ENCODE data around the gene COX7B2.

Gene COX7B2

DNA sequence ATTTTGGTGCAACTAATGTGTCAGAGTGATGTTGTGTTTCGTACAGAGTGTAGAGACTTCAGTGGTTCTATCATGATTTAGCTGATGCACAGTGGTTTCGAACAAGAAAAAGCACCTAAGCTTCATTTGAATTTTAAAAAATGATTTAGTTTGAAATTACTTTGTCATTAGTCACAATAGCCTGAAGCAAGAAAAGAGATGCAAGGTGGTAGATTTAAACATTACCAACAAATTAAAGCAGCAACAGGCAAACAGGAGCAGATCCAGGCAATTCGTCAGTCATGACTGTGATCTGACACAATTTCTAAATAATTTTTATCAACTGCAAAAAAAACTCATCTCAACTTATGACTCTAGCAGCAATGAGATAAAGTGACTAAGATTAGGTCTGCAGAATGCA lies 24.6 kb upstream of the COX7B2 start:
- Mint-ChIP-seq H3K27ac (no peak overlapping the region), H3K4me3 (no peak overlapping the region), H3K27me3 (peaks cover 0 to 6% of the 10 kb centered on the region in 2 donors), H3K36me3 (ENCODE audit: insufficient read depth) (no peaks in the 10 kb centered on the region), H3K4me1 (ENCODE audit: low read depth in 2 of 2) (no peaks in the 10 kb centered on the region), H3K9me3 (no peaks in the 10 kb centered on the region)
- DNase-seq (no peak), ATAC-seq (replicated peaks) (no peak)

DNA sequence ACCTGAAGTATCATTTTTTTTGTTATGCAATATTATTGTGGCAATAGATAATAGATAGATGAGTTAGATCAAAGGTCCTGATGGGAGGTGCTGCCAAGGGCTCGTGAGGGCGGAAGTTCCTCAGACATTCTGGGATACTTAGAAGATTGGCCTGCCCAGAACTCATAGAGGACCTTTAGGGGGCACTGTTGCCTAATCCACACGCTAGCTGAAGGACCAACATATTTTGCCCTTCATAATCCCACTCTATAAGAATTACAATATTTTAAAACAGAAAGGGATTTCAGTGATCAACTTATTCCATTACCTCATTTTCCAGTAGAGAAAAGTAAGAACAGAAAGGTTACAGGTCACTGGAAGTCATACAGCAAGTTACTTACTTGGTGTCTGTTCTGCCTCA lies 22.9 kb upstream of the COX7B2 start:
- H3K9me3 Mint-ChIP-seq = no peaks in the 10 kb centered on the region
- DNase-seq (no peak), ATAC-seq (replicated peaks) (peak; percentile 54)
- no peaks in the 10 kb centered on the region for H3K36me3 Mint-ChIP-seq (ENCODE audit: insufficient read depth)
- no peaks in the 10 kb centered on the region for H3K4me1 Mint-ChIP-seq (ENCODE audit: low read depth in 2 of 2)
- no peak overlapping the region for H3K27ac Mint-ChIP-seq
- no peak overlapping the region for H3K4me3 Mint-ChIP-seq
- peaks cover 0 to 13% of the 10 kb centered on the region in 2 donors for H3K27me3 Mint-ChIP-seq

DNA sequence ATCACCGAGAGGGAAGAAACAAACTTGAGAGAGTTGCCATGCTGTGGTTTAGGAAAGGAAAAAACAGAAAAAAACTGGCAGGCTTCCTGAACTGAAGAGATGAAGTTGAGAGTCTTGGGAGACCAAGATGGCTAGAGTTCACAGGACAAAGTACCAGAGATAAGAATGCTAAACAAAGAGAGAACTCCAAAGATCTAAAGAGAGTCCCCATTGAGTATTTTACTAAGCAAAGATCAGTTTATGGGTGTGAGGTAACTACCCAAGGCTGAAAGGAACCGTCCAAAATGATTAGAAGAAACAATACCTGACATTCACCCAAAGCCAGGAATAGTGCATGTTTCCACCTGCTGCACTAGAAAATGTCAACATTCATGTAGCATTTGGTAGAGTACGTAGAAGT lies 21.8 kb upstream of the COX7B2 start:
- Mint-ChIP-seq H3K27me3 (peaks cover 0 to 19% of the 10 kb centered on the region in 2 donors), H3K9me3 (no peaks in the 10 kb centered on the region), H3K27ac (no peak overlapping the region), H3K36me3 (ENCODE audit: insufficient read depth) (no peaks in the 10 kb centered on the region), H3K4me3 (no peak overlapping the region), H3K4me1 (ENCODE audit: low read depth in 2 of 2) (no peaks in the 10 kb centered on the region)
- DNase-seq (no peak), ATAC-seq (replicated peaks) (no peak)

DNA sequence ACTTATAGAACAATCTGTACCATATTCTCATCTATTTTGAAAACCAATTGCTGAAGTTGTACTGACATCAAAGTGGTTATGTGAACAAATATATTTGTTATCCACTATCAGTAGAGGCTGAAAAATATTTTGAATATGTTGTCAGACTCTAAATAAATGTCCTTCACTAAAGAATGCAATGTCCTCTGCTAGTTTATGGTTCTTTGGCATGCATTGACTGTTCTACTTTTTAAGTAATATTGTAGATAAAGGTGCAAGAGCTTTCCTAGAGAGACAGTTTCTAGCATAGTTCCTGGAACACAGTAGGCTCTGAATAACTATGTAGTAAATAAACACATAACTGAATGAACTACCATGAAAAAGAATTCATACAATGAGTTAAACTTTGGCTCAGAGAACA lies 18.2 kb upstream of the COX7B2 start:
- DNase-seq (no peak), ATAC-seq (replicated peaks) (no peak)
- Mint-ChIP-seq H3K4me1 (ENCODE audit: low read depth in 2 of 2) (no peaks in the 10 kb centered on the region), H3K36me3 (ENCODE audit: insufficient read depth) (no peaks in the 10 kb centered on the region), H3K9me3 (no peaks in the 10 kb centered on the region), H3K4me3 (no peak overlapping the region), H3K27me3 (peaks cover 0 to 15% of the 10 kb centered on the region in 2 donors), H3K27ac (no peak overlapping the region)

DNA sequence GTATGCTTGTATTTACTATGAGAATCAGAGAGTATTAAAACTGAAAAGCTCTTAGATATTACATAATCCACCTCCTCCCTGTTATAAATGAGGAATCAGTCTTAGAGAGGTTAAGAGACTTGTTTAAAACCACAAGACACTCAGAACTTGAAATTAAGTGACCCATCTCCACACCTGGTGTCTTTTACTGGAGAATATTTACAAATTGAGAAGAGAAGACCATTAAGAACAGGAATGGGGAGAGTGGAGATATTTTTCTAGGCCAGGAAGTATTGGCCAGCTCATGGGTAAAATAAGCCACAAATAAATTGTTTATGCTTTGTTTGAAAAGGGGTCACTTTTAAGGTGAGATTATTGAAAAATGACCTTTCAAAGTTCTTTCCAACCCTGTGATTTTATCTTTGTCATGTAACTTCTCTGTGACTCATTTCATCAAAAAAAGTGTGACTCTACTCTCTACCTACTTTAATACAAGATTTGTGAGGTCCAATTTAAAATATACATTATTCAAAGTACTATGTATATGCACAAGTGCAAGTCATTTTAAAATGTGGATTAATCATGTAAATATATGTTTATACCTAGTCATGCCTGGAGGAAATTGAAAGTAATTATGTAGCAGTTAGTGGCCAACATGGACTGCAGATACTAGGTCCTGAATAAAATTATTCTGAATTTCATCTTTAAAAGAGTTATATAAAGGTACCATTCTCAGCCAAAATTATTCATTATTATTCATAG lies 15.9 kb upstream of the COX7B2 start:
- Mint-ChIP-seq H3K27me3 (peaks cover 0 to 15% of the 10 kb centered on the region in 2 donors), H3K4me1 (ENCODE audit: low read depth in 2 of 2) (no peaks in the 10 kb centered on the region), H3K27ac (no peak overlapping the region), H3K9me3 (no peaks in the 10 kb centered on the region), H3K36me3 (ENCODE audit: insufficient read depth) (no peaks in the 10 kb centered on the region), H3K4me3 (no peak overlapping the region)
- ATAC-seq (replicated peaks) (no peak), DNase-seq (no peak)

DNA sequence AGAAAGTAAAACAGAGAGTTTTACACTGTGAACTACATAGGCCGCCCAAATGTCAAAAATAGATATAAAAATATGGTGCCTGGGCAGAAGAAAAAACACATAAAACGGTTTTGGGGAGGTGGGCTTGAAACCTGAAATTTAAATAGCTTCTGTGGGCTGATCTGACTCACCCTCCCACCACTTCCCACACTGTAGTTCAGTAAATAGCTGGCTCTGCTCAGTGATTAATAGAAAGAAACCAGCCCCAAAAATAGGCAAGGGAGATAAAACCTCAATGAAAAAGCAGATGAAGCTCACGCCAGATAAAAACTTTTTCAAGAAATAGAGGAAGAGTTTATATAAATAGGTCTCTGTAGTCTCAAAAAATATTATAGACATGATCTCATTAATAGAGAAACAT lies 13.2 kb upstream of the COX7B2 start:
- ATAC-seq (replicated peaks) (no peak), DNase-seq (no peak)
- no peaks in the 10 kb centered on the region for H3K9me3 Mint-ChIP-seq
- H3K27me3 Mint-ChIP-seq = peaks cover 0 to 12% of the 10 kb centered on the region in 2 donors
- no peaks in the 10 kb centered on the region for H3K4me1 Mint-ChIP-seq (ENCODE audit: low read depth in 2 of 2)
- no peak overlapping the region for H3K27ac Mint-ChIP-seq
- no peak overlapping the region for H3K4me3 Mint-ChIP-seq
- no peaks in the 10 kb centered on the region for H3K36me3 Mint-ChIP-seq (ENCODE audit: insufficient read depth)

DNA sequence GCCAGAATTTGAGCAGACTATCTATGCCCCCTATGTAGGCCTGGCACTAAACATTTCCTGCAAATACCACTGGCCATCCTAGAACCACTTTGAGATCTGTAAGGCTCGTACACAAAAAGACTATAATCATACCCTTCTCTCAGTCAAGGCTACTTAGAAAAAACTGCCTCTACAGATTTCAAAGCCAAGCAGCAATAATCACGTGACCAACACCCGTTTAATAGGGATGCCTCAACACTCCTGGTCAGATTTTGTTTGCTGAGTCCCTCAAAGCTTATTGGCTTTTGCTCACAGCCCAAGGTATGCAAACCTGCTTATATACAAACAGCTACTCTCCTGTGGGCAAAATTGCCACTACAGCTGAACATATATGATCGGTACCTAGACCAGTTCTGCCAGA lies 897 bp downstream of the COX7B2 start:
- Mint-ChIP-seq H3K9me3 (no peaks in the 10 kb centered on the region), H3K27ac (no peak overlapping the region), H3K27me3 (no peaks in the 10 kb centered on the region), H3K4me1 (ENCODE audit: low read depth in 2 of 2) (no peaks in the 10 kb centered on the region), H3K36me3 (ENCODE audit: insufficient read depth) (no peaks in the 10 kb centered on the region), H3K4me3 (no peak overlapping the region)
- DNase-seq (no peak), ATAC-seq (replicated peaks) (no peak)

DNA sequence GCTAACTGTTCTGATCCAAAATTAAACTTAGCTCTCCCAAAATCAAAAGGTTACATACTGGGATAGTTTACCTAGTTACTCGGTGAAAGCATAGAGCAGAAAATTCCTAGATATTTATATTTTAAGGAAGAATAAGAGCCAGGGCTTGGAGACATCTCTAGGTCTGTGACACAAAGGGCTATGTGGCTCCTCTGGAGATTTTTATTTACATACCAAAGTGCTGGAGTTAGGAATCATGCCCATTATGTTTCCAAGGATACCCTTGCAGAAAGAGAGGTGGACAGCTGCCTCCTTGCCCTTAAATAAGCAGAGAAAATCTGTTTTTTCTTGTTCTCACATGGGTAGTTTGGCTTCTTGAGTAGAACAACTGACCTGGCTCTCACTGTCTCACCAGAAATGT lies 9.0 kb downstream of the COX7B2 start:
- no peak overlapping the region for H3K4me3 Mint-ChIP-seq
- H3K27ac Mint-ChIP-seq = no peak overlapping the region
- no peaks in the 10 kb centered on the region for H3K4me1 Mint-ChIP-seq (ENCODE audit: low read depth in 2 of 2)
- DNase-seq (no peak), ATAC-seq (replicated peaks) (no peak)
- H3K27me3 Mint-ChIP-seq = no peaks in the 10 kb centered on the region
- H3K36me3 Mint-ChIP-seq (ENCODE audit: insufficient read depth) = no peaks in the 10 kb centered on the region
- no peaks in the 10 kb centered on the region for H3K9me3 Mint-ChIP-seq

DNA sequence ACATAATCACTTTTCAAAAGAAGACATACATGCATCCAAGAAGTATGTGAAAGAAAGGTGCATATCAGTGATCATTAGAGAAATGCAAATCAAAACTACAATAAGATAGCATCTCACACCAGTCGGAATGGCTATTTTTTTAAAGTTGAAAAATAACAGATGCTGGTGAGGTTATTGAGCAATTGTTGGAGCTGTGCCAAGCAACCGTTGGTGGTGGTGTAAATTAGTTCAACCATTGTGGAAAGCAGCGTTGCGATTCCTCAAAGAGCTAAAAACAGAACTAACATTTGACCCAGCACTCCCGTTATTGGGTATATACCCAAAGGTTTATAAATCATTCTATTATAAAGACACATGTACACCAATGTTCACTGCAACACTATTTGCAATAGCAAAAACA lies 14.2 kb downstream of the COX7B2 start:
- DNase-seq (no peak), ATAC-seq (replicated peaks) (no peak)
- Mint-ChIP-seq H3K4me3 (no peak overlapping the region), H3K27me3 (peaks cover 0 to 9% of the 10 kb centered on the region in 2 donors), H3K4me1 (ENCODE audit: low read depth in 2 of 2) (no peaks in the 10 kb centered on the region), H3K36me3 (ENCODE audit: insufficient read depth) (no peaks in the 10 kb centered on the region), H3K9me3 (no peaks in the 10 kb centered on the region), H3K27ac (no peak overlapping the region)

DNA sequence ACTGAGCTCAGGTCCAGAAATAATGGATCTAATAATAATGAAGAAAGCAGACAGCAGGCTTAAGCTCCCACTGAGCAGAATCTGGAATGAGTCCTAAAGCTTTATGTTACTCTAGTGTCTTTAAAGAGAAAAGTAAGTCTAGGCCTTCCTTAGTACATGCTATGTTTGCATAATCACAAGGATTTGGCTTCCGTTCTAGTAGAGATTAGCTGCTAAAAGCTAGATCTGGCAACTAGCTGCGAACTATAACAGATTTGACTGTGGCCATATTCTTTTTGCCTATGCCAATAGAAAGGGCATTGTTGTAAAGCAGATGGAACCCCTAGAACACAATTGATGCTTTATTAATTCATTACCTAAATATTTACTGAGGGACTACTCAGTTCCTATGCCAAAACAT lies 19.0 kb downstream of the COX7B2 start:
- H3K4me1 Mint-ChIP-seq (ENCODE audit: low read depth in 2 of 2) = no peaks in the 10 kb centered on the region
- no peak overlapping the region for H3K4me3 Mint-ChIP-seq
- H3K36me3 Mint-ChIP-seq (ENCODE audit: insufficient read depth) = no peaks in the 10 kb centered on the region
- H3K9me3 Mint-ChIP-seq = no peaks in the 10 kb centered on the region
- DNase-seq (no peak), ATAC-seq (replicated peaks) (no peak)
- no peak overlapping the region for H3K27ac Mint-ChIP-seq
- H3K27me3 Mint-ChIP-seq = peaks cover 0 to 27% of the 10 kb centered on the region in 2 donors

DNA sequence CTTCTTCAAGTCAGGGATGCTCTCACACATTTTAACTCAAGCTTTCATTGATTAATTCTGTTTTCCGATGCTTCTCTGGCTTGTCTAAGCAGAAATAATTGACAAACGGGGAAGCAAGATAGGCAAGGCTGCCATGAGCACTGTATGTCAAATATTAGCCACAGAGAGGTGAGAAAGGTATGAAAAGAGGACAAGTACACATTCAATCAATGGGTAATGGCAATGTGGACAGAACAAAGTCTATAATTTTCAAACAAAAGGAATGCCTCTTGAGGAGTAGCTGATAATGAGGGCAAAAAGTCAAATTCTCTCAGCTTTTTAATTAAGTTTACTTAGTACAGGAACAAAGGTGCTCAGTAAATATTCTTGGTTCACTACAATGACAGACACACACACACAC lies 19.6 kb downstream of the COX7B2 start:
- no peaks in the 10 kb centered on the region for H3K4me1 Mint-ChIP-seq (ENCODE audit: low read depth in 2 of 2)
- H3K36me3 Mint-ChIP-seq (ENCODE audit: insufficient read depth) = no peaks in the 10 kb centered on the region
- no peaks in the 10 kb centered on the region for H3K9me3 Mint-ChIP-seq
- H3K27me3 Mint-ChIP-seq = peaks cover 0 to 27% of the 10 kb centered on the region in 2 donors
- no peak overlapping the region for H3K27ac Mint-ChIP-seq
- DNase-seq (no peak), ATAC-seq (replicated peaks) (no peak)
- H3K4me3 Mint-ChIP-seq = no peak overlapping the region

DNA sequence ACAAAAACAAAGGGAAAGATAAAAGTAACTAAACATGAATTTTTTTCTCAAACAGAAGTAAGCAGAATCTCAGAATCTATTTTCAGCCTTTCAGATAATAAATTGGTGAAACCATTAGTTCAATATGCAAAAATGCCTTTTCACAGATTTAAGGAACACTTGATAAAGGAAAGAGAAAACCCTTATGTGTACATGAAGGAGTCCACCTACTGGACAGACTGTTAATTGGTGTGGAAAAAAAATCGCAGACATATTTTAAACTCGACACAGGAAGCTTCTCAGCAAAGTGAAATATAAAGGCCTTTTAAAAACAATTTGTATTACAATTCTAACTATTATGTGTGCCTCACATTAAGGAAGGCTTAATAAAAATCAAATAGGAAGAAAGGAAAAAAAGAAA lies 22.3 kb downstream of the COX7B2 start:
- no peaks in the 10 kb centered on the region for H3K9me3 Mint-ChIP-seq
- no peaks in the 10 kb centered on the region for H3K36me3 Mint-ChIP-seq (ENCODE audit: insufficient read depth)
- ATAC-seq (replicated peaks) (no peak), DNase-seq (no peak)
- peaks cover 0 to 27% of the 10 kb centered on the region in 2 donors for H3K27me3 Mint-ChIP-seq
- no peak overlapping the region for H3K4me3 Mint-ChIP-seq
- H3K27ac Mint-ChIP-seq = no peak overlapping the region
- H3K4me1 Mint-ChIP-seq (ENCODE audit: low read depth in 2 of 2) = no peaks in the 10 kb centered on the region

DNA sequence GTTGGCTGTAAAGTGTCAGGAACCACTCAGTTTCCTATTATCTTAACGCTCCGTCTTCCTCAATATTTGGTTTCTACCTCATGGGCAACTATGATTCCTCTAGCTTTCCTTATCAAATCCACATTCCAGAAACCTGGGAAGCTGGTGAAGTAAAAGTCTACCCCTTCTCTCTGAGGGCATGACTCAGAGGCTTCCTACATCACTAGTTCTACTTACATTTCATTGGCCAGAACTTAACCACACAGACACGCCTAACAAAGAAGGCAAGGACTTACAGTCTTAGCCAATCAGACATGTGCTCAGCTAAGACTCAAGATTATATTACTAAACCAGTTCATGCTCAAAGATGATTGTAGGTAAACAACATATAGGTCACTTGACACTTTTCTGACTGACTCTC lies 30.4 kb downstream of the COX7B2 start:
- Mint-ChIP-seq H3K36me3 (ENCODE audit: insufficient read depth) (no peaks in the 10 kb centered on the region), H3K27me3 (peaks cover 6 to 7% of the 10 kb centered on the region in 2 donors), H3K9me3 (no peaks in the 10 kb centered on the region), H3K4me1 (ENCODE audit: low read depth in 2 of 2) (no peaks in the 10 kb centered on the region), H3K27ac (no peak overlapping the region), H3K4me3 (no peak overlapping the region)
- ATAC-seq (replicated peaks) (no peak), DNase-seq (no peak)

DNA sequence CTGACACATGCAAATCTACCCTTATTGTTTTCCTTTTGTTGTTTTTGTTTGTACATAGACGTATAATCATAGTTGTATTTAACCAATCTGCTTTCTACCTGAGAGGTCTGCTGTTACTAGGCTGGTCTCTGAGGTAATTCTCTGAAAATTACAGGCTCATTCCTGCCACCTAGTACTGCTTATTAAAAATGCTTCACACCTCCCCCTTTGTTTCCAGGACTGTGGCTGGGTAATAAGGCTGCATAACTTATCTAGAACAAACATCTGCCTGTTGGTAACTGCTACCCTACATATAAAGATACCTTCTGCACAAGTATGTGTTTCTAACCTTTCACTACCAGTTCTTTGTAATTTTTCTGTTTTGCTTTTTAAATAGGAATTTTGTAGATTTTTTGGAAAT lies 34.2 kb downstream of the COX7B2 start:
- Mint-ChIP-seq H3K27ac (no peak overlapping the region), H3K4me3 (no peak overlapping the region), H3K36me3 (ENCODE audit: insufficient read depth) (no peaks in the 10 kb centered on the region), H3K27me3 (peaks cover 14 to 18% of the 10 kb centered on the region in 2 donors), H3K4me1 (ENCODE audit: low read depth in 2 of 2) (no peaks in the 10 kb centered on the region), H3K9me3 (no peaks in the 10 kb centered on the region)
- DNase-seq (no peak), ATAC-seq (replicated peaks) (no peak)

DNA sequence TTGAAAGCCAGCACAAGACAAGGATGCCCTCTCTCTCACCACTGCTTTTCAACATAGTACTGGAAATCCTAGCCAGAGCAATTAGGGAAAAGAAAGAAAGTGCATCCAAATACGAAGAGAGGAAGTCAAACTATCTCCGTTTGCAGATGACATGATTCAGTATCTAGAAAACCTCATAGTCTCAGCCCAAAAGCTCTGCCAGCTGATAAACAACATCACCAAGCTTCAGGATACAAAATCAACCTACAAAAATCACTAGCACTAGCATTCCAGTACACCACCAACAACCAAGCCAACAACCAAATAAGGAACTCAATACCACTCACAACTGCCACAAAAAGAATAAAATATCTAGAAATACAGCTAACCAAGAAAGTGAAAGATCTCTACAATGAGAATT lies 38.6 kb downstream of the COX7B2 start:
- no peaks in the 10 kb centered on the region for H3K4me1 Mint-ChIP-seq (ENCODE audit: low read depth in 2 of 2)
- no peak overlapping the region for H3K4me3 Mint-ChIP-seq
- DNase-seq = no peak
- no peaks in the 10 kb centered on the region for H3K9me3 Mint-ChIP-seq
- H3K27ac Mint-ChIP-seq = no peak overlapping the region
- H3K36me3 Mint-ChIP-seq (ENCODE audit: insufficient read depth) = no peaks in the 10 kb centered on the region
- H3K27me3 Mint-ChIP-seq = peaks cover 8 to 32% of the 10 kb centered on the region in 2 donors
- no peak for ATAC-seq (replicated peaks)

All from effector memory CD8-positive, alpha-beta T cell (primary cell).